Endodermal cell (in vitro differentiated cells): Measurements from ENCODE around the gene OR2A1. TPM values are rescaled to one million over a fixed set of nuclear protein-coding genes. Genes with fewer than 3 reads are reported as not detected.

Source experiments
- total RNA-seq, 2 donors: library from RNA; stranded (reverse); fragmentation: NEBNext Ultra II Directional in 1 of 2; extraction: Animal tissue kit (Norgen Biotek cat#: 25700) in 1 of 2; gene quantifications; 2 replicates in 1 of 2; 3 replicates in 1 of 2; pipeline ENCODE4 v1.2.1, GENCODE V29; 2021

The OR2A1 gene
- total RNA-seq, 2 donors from 2014 or later, result not detected

Other genes with a start within 250 kb of the OR2A1 start
- gene OR2A25, start 242.6 kb upstream of the OR2A1 start, total RNA-seq, result not detected
- not detected for gene OR2A12, start 226.1 kb upstream of the OR2A1 start, total RNA-seq
- gene OR2A2, start 202.8 kb upstream of the OR2A1 start, total RNA-seq, result not detected
- not detected for gene OR2A14, start 189.2 kb upstream of the OR2A1 start, total RNA-seq
- gene CTAGE4, start 129.0 kb upstream of the OR2A1 start, total RNA-seq, result 1 to 10 TPM; 6.3 to 8.7 TPM
- gene ARHGEF35, start 116.6 kb upstream of the OR2A1 start, total RNA-seq, result 10 to 100 TPM in 1 of 2 donors, 1 to 10 TPM in 1; 9.5 to 18.4 TPM
- gene OR2A42, start 72.8 kb upstream of the OR2A1 start, total RNA-seq, result not detected
- 1 to 10 TPM; 3.8 to 4.8 TPM for gene OR2A7, start 47.6 kb upstream of the OR2A1 start, total RNA-seq
- 1 to 10 TPM in 1 of 2 donors, not detected in 1; 8.4 TPM for gene CTAGE8, start 43.1 kb upstream of the OR2A1 start, total RNA-seq
- 10 to 100 TPM; 22.8 to 43.1 TPM for gene ARHGEF5, start 43.0 kb downstream of the OR2A1 start, total RNA-seq
- gene NOBOX, start 91.3 kb downstream of the OR2A1 start, total RNA-seq, result not detected